ES-I3 (cell line): ENCODE data around the gene RGP1.
A peak's percentile ranks its signal among the peaks of the same experiment; 100 is the strongest.

Source experiments
- H3K36me3 ChIP-seq: 2 replicates; pipeline ENCODE4 v1.6.1; 2013; ENCODE audit warnings: mild to moderate bottlenecking, low read length, control low read depth, moderate library complexity; ENCODE audit not compliant: insufficient read depth
- H3K4me1 ChIP-seq: 2 replicates; pipeline ENCODE4 v1.6.1; 2013; ENCODE audit warnings: mild to moderate bottlenecking, control low read depth, low read length; ENCODE audit not compliant: insufficient read depth
- H3K9ac ChIP-seq: 2 replicates; pipeline ENCODE4 v1.6.1; 2013; ENCODE audit warnings: low read depth, mild to moderate bottlenecking, low read length, moderate library complexity
- H3K9me3 ChIP-seq: 2 replicates; pipeline ENCODE4 v1.6.1; 2013; ENCODE audit warnings: mild to moderate bottlenecking, low read length, moderate library complexity; ENCODE audit not compliant: control insufficient read depth, insufficient read depth

Gene RGP1, protein sequence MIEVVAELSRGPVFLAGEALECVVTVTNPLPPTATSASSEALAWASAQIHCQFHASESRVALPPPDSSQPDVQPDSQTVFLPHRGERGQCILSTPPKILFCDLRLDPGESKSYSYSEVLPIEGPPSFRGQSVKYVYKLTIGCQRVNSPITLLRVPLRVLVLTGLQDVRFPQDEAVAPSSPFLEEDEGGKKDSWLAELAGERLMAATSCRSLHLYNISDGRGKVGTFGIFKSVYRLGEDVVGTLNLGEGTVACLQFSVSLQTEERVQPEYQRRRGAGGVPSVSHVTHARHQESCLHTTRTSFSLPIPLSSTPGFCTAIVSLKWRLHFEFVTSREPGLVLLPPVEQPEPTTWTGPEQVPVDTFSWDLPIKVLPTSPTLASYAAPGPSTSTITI

DNA sequence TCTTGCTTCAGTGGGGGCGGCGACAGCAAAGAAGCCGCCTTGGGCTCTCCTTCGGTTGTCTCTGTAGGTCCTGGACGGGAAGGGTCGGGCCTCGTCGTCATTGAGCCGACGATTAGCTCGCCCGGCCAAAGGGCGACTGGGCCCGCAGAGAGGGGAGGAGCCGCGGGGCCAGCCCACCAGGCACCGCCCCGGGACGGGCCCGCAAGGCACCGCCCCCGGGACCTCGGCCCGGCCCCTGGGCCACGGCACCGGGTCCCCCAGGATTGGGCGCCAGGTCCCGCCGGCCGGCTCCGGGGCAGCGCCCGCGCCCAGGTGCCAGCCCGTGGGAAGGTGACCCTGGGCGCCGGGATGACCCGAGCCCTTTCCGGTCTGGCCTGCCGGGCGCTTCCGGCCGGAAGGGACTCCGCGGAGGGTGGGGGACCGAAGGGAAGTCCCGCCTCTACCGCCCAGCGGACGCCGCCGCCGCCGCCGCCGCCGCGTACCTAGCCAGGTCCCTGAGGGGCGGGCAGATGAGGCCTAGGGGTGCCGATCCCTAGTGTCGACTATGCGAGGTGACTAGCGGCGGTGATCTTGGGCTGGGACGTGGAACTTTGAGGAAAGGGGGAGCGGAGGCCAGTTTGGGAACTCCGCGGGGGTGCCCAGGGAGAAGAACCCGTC lies at the start of gene RGP1, which contains the start of gene GBA2:
Gene RGP1, plus strand, starts transcription at position 430 of the 657 bp plus-strand sequence. CDS start 469 bp downstream, outside the sequence.
Gene GBA2, minus strand, starts transcription at position 371 of the 657 bp plus-strand sequence. CDS start 524 bp downstream, outside the sequence.
- Histone ChIP-seq H3K36me3 (peaks cover 2% of the 10 kb centered on the region), H3K9me3 (no peaks in the 10 kb centered on the region), H3K9ac (peak within 1 kb of the TSS; percentile 92), H3K4me1 (peaks cover 19% of the 10 kb centered on the region; the same call in 1 of the 2 replicates)

DNA sequence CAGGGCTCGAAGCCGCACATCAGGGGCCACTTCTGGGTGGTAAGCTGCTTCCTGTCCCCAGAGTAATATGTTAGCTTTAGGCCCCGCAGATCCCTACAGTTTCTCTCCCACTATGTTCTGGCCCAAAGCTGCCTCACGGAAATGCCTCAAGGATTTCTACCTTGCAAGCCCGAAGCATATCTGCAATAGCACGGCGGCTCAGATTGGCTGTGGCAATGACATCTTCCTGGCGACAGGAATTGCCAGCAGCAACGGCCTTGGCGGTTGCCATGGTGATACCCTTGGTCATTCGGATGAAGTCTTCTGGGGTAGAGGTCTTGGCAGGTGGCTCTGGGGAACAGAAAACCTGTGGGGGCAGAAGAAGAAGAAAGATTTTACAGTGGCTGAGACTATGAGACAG lies 49.1 kb upstream of the RGP1 start:
- Histone ChIP-seq H3K9me3 (no peaks in the 10 kb centered on the region), H3K9ac (no peak overlapping the region), H3K4me1 (no peaks in the 10 kb centered on the region), H3K36me3 (peaks cover 33% of the 10 kb centered on the region)

DNA sequence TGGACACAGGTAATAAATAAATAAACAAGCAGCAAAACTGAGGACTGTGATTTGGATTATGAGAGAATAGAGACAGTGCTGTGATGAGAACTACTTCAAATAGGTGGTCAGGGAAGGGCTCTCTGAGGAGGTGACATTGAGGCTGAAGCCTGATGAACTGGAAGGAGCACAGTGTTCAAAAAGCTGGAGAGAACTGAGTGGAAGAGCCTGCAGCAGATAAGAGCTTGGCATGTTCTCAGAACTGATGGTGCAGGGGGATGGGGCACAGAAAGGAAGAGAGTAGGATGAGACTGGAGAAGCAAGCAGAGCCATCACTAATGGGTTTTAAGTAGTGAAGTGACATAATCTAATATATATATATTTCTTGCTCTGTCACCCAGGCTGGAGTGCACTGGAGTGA lies 48.1 kb upstream of the RGP1 start:
- H3K36me3 ChIP-seq, result peaks cover 40% of the 10 kb centered on the region
- no peaks in the 10 kb centered on the region for H3K9me3 ChIP-seq
- H3K4me1 ChIP-seq, result no peaks in the 10 kb centered on the region
- no peak overlapping the region for H3K9ac ChIP-seq

DNA sequence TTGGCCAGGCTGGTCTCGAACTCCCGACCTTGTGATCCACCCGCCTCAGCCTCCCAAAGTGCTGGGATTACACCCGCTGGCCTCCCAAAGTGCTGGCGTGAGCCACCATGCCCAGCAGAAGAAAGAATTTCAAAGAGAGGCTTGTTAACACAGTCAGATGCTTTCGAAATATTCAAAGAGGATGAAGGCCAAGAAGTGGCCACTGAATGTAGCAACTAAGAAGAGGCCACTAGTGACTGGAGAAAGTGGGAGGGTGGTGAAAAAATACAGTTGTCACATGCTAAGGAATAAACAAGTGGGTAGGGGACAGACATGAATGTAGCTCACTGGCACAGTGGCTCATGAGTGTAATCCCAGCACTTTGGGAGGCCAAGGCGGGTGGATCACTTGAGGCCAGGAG lies 46.4 kb upstream of the RGP1 start:
- H3K9me3 ChIP-seq, result no peaks in the 10 kb centered on the region
- no peaks in the 10 kb centered on the region for H3K4me1 ChIP-seq
- peaks cover 55% of the 10 kb centered on the region for H3K36me3 ChIP-seq
- H3K9ac ChIP-seq, result no peak overlapping the region

DNA sequence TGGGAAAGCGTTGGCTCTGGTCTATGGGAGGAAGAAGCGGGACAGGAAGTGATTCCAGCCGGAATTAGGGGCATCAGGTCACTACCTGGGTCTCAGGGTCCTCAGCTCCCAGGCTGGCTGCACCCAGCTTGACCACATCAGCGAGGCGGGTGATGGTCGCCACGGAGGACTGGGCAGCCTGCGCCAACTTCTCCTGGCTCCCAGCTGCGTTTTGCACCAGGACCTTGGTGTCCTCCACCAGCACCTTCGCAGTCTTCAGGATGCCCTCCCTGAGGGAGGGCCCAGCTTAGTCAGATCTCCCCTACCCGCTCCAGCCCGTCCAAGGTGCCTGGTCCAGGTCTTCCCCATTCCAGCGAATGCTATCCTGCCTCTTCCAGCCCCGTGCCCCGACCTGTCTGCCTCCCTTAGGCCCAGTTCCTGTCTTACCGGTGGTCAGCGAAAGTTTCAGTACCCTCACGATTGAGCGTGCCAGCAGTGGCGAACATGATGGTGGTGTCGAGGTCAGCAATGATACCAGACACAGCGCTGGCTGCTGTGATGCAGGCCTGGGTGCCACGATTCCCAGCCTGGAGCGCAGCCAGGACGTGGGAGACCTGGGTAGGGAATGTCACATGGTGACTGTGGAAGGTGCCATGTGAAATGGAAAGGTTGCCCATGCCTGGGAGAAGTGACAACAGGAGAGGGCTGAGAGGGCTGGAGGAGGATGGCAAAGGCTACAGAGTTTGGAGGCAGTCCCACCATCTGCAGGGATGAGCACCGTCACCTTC lies 45.0 kb upstream of the RGP1 start:
- Histone ChIP-seq H3K9ac (no peak overlapping the region), H3K36me3 (peaks cover 64% of the 10 kb centered on the region), H3K4me1 (no peaks in the 10 kb centered on the region), H3K9me3 (no peaks in the 10 kb centered on the region)

DNA sequence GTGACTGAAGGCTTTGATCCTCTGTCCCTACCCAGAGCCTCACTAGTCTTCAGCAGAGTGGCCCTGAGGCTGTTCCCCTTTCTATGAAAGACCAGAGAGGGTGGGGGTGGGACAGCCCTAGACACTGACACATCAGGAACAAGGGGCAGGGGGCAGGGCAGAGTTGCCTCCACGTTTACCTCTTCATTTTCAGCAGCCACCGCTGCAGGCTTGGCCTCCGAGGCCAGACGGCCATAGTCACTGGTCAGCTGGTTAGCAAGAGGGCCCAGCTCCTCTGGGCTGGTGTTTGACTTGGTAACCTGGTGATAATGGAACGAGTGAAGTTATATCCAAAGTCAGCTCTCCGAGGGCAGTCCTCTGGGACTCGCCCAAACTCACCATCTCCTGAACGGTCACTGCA lies 43.7 kb upstream of the RGP1 start:
- peaks cover 61% of the 10 kb centered on the region for H3K36me3 ChIP-seq
- no peak overlapping the region for H3K9ac ChIP-seq
- H3K9me3 ChIP-seq, result no peaks in the 10 kb centered on the region
- H3K4me1 ChIP-seq, result no peaks in the 10 kb centered on the region

DNA sequence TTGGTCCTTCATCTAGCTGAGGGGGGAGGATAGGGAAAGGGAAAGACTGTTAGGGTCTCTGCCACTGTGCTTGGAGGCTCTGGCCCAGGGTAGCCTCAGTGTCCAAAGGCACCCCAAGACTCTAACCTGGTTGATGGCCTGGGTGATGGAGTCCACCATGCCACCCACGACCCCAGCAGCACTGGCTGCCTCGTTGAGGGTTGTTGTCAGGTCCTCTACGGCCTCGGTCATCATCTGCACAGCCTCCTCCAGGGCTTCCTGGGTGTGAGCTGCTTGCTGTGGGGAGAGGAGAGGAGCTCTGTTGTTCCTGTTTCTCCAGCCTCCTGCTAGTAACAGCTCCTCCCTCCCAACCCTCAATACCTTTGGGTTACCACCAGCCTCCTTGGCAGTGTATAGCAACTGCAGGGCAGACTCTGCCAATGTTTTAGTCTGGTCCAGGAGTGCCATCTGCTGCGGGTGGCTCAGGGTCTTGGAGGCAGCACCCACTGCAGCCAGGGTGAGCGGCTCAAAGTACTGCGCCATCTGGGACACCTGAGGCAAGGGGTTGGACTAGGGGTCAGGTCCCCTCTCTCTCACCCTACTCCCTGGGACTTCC lies 43.2 kb upstream of the RGP1 start:
- H3K9ac ChIP-seq, result no peak overlapping the region
- no peaks in the 10 kb centered on the region for H3K9me3 ChIP-seq
- H3K36me3 ChIP-seq, result peaks cover 60% of the 10 kb centered on the region
- H3K4me1 ChIP-seq, result no peaks in the 10 kb centered on the region

DNA sequence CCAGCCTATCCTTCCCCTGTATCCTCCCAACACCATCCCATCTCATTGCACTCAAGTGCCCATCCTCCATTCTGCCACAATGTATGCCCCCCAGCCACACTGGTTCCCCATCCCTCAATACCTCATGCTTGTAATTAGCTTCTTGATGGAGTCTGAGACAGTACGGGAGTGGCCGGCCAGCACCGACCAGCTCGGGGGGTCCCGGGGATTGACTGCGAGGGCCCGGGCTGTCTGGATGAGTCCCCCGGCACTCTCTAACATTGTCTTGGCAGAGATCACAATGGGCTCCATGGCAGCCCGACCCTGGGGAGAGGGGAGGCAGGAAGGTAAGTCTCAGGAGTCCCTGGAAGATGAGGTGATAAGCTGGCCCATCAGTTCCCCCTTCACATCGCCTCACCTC lies 42.1 kb upstream of the RGP1 start:
- Histone ChIP-seq H3K36me3 (peaks cover 56% of the 10 kb centered on the region), H3K4me1 (no peaks in the 10 kb centered on the region), H3K9ac (no peak overlapping the region), H3K9me3 (no peaks in the 10 kb centered on the region)

DNA sequence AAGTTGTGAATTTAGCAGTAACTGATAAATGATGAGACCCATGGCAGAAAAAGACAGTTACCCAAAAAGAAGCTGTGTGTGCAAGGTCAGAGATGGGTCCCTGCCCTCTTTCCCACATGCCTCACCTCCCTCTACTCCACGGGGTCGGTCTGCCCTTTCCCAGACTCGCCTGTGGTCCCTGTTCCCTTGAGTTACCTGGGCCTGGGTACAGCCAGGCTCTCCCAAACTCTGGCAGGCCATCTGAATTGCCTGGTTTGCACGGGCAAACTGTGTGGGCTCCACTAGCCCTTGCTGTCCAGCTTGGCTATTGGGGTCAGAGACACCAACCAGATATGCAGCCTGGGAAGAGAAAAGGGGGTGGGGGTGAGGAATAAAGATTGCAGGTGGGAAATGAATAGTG lies 40.9 kb upstream of the RGP1 start:
- Histone ChIP-seq H3K9ac (no peak overlapping the region), H3K9me3 (no peaks in the 10 kb centered on the region), H3K4me1 (no peaks in the 10 kb centered on the region), H3K36me3 (peaks cover 53% of the 10 kb centered on the region)

DNA sequence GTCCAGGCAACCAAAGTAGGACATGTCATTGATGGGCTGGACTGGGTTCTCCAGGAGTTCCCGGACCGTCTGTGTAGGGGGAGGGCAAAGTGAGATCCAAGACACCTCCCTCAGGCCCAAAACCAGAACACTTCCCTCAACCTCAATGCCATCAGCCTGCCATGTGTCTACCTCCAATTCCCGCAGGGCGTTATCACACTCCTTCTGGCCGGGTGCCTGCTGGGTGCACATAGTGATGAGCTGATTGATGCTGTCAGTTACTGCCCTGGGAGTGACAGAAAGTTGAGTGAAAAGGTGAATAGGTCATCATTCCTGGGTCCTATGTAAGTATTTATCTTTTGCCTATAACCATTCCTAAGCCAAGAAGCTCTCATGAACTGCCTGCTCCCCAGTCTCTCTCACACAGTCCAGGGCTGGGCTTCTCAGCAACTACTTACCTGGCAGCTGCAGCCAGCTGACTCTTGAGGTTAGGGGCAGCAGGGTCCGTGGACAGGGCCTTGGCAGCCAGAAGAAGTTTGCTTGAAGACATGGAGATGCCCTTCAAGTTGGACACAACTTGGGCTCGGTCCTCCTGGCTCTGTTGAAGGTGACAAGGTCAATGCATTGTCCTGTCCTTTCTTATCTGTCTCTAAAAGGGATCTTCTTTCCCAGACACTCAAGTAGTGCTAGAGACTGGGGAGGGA lies 38.1 kb upstream of the RGP1 start:
- no peak overlapping the region for H3K9ac ChIP-seq

DNA sequence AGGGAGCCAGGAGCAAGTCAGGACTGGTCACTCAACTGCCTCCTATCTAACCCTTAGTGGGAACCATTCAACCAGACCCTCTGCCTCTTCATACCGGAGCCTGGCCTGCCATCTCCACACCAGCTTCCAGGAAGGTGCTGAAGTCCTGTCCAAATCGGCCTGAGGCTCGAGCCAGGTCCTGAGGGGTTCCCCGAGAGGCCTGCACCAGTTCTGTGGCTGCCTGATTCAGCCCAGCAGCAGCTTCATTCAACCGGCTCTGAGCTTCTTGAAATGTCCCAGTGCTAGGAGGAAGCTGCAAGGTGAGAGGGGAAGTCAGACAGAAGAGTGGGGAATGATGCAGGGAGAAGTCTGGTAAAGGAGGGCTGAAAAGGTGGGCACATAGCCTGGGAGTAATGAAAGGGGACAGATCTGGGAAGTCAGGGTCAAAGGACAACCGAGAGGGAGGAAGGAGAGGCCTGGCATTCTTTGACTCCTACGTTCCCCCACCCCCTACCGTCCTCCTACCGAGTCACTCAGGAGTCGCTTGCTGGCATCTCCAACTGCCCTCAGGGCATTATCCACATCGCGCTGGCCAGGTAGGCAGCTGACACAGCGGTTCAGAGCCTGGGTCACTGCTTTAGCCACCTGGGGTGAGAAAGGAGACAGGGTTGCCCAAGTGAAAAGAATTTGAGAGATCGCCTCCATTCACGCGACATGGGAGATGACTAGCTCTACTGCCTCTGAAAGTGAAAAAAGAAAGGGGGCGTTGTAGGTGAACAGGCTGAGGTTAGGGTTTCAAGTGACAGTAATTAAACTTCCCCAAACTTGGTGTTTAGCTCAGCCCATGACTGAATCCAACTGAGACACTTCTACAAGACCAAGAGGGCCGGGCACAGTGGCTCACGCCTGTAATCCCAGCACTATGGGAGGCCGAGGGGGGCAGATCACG lies 37.3 kb upstream of the RGP1 start:
- Histone ChIP-seq H3K36me3 (peaks cover 45% of the 10 kb centered on the region), H3K9ac (no peak overlapping the region)

More for the DNA sequence above, 38.1 kb upstream of the RGP1 start:
- Histone ChIP-seq H3K4me1 (peaks cover 3% of the 10 kb centered on the region; the same call in 1 of the 2 replicates), H3K36me3 (peaks cover 49% of the 10 kb centered on the region), H3K9me3 (no peaks in the 10 kb centered on the region)

DNA sequence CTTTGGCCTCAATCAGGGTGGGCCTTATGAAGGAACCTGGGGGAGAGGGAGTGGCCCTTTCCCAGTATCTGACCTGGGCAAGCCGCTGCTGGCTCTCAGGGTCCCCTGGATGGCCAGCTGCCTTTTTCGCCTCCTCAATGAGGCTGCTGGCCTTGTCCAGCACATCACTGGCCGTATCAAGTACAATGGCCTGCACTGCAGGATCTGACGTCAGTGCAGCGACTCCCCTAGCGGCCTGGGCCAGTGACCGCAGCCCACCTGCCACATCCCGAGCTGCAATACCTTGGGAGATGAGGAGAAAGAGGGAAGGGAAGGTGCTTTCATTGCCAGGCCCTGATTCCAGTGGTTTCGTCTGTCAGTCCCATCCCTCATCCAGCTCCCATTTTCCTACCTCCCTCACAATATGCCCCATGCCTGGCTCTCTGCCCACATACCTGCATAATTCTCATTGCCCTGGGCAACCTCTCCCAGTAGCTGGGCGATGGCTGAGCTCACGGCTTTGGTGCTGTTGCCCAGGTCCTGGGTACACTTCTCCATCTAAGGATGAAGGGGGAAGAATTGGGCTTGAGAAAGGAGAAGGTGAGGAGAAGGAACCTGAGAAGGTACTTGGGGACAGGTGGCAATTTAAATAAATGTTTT lies 36.2 kb upstream of the RGP1 start:
- Histone ChIP-seq H3K36me3 (peaks cover 44% of the 10 kb centered on the region), H3K4me1 (peaks cover 3% of the 10 kb centered on the region; the same call in 1 of the 2 replicates), H3K9ac (no peak overlapping the region), H3K9me3 (no peaks in the 10 kb centered on the region)

More for the DNA sequence above, 37.3 kb upstream of the RGP1 start:
- no peaks in the 10 kb centered on the region for H3K9me3 ChIP-seq
- H3K4me1 ChIP-seq, result peaks cover 3% of the 10 kb centered on the region; the same call in 1 of the 2 replicates
